Measurements from ENCODE around the gene NFYC. TPM values are rescaled to one million over a fixed set of nuclear protein-coding genes. Genes with fewer than 3 reads are reported as not detected.
A peak's percentile ranks its signal among the peaks of the same experiment; 100 is the strongest.

The NFYC gene
- total and polyA plus RNA-seq, 3 donors from 2014 or later = 69.1 to 83.9 (median 70.0) TPM

GRCh38 chr1:40684669-40685068 is 6.8 kb upstream of the NFYC start:
- H3K4me3 ChIP-seq = no peak overlapping the region
- H3K4me1 ChIP-seq = no peaks in the 10 kb centered on the region
- H3K9me3 ChIP-seq = no peaks in the 10 kb centered on the region
- no peak overlapping the region for H3K27ac ChIP-seq
- no peaks in the 10 kb centered on the region for H3K27me3 ChIP-seq
- no peaks in the 10 kb centered on the region for H3K36me3 ChIP-seq (ENCODE audit: low read depth, missing control alignments)
- 93 to 98% methylated on average over 3 of the region's 3 CpGs for WGBS, 2 donors
- no peak for DNase-seq
- TF ChIP-seq CTCF (IDR thresholded peaks at IDR 0.05) = no peak
- no peak for TF ChIP-seq POLR2A (IDR thresholded peaks at IDR 0.05)
- intact Hi-C loops (cut with DNase I; ENCODE audit: low total_unique reads) = no loop called here

- TF ChIP-seq POLR2A (IDR thresholded peaks at IDR 0.05) = no peak
- no peak for TF ChIP-seq CTCF (IDR thresholded peaks at IDR 0.05)
- no peaks in the 10 kb centered on the region for H3K4me1 ChIP-seq
- H3K27ac ChIP-seq = no peak overlapping the region
- H3K4me3 ChIP-seq = no peak overlapping the region
- H3K36me3 ChIP-seq (ENCODE audit: low read depth, missing control alignments) = no peaks in the 10 kb centered on the region
- intact Hi-C loops (cut with DNase I; ENCODE audit: low total_unique reads) = no loop called here
- 93 to 96% methylated on average over 7 of the region's 7 CpGs for WGBS, 2 donors
- DNase-seq = no peak
- H3K9me3 ChIP-seq = no peaks in the 10 kb centered on the region
- no peaks in the 10 kb centered on the region for H3K27me3 ChIP-seq
These were observed 4.4 kb upstream of the NFYC start for GRCh38 chr1:40687059-40687458.

GRCh38 chr1:40687661-40688060 is 3.8 kb upstream of the NFYC start:
- Histone ChIP-seq H3K4me1 (peaks cover 3% of the 10 kb centered on the region), H3K27me3 (no peaks in the 10 kb centered on the region), H3K9me3 (no peaks in the 10 kb centered on the region), H3K27ac (no peak overlapping the region), H3K36me3 (ENCODE audit: low read depth, missing control alignments) (no peaks in the 10 kb centered on the region), H3K4me3 (no peak overlapping the region)
- intact Hi-C loops (cut with DNase I; ENCODE audit: low total_unique reads) = no loop called here
- no peak for TF ChIP-seq POLR2A (IDR thresholded peaks at IDR 0.05)
- no peak for TF ChIP-seq CTCF (IDR thresholded peaks at IDR 0.05)
- DNase-seq = no peak
- 92 to 96% methylated on average over 6 of the region's 6 CpGs for WGBS, 2 donors

- intact Hi-C loops (cut with DNase I; ENCODE audit: low total_unique reads) = no loop called here
- Histone ChIP-seq H3K4me1 (peaks cover 12% of the 10 kb centered on the region), H3K9me3 (no peaks in the 10 kb centered on the region), H3K27me3 (no peaks in the 10 kb centered on the region), H3K4me3 (no peak overlapping the region), H3K36me3 (ENCODE audit: low read depth, missing control alignments) (no peaks in the 10 kb centered on the region), H3K27ac (no peak overlapping the region)
- DNase-seq = no peak
- TF ChIP-seq CTCF (IDR thresholded peaks at IDR 0.05) (no peak), POLR2A (IDR thresholded peaks at IDR 0.05) (no peak)
- WGBS, 2 donors = 16 to 21% methylated on average over 1 of the region's 1 CpG
These were observed 1.8 kb upstream of the NFYC start for GRCh38 chr1:40689737-40690136.

- TF ChIP-seq CTCF (IDR thresholded peaks at IDR 0.05) (no peak), POLR2A (IDR thresholded peaks at IDR 0.05) (no peak)
- DNase-seq = no peak
- peak overlapping the region; percentile 92 to 93 for H3K4me3 ChIP-seq
- intact Hi-C loops (cut with DNase I; ENCODE audit: low total_unique reads) = no loop called here
- 13 to 14% methylated on average over 18 of the region's 18 CpGs for WGBS, 2 donors
- H3K9me3 ChIP-seq = no peaks in the 10 kb centered on the region
- H3K36me3 ChIP-seq (ENCODE audit: low read depth, missing control alignments) = no peaks in the 10 kb centered on the region
- H3K4me1 ChIP-seq = peaks cover 12% of the 10 kb centered on the region
- no peaks in the 10 kb centered on the region for H3K27me3 ChIP-seq
- H3K27ac ChIP-seq = peak overlapping the region; percentile 99
These were observed 550 bp upstream of the NFYC start for GRCh38 chr1:40690771-40691537.
